ENCODE measurements around the gene TTC29. TPM values are rescaled to one million over a fixed set of nuclear protein-coding genes. Genes with fewer than 3 reads are reported as not detected.
"Not testable (repeated sequence)": the region's sequence is repeated elsewhere in the genome, so short reads cannot be mapped to it uniquely, and the experiment has no call there.

Gene TTC29
- total RNA-seq, 2 experiments from 2014 or later: not detected

GRCh38 chr4:146835096-146835495, 110.6 kb downstream of the TTC29 start:
- Histone ChIP-seq H3K9me3 (ENCODE audit: low read length) (no peaks in the 10 kb centered on the region), H4K20me1 (ENCODE audit: insufficient read depth, low read length) (no peaks in the 10 kb centered on the region), H3K4me2 (ENCODE audit: low read length) (no peak overlapping the region), H3K36me3 (ENCODE audit: insufficient read depth, low read length) (no peaks in the 10 kb centered on the region), H3K9me2 (ENCODE audit: insufficient read depth, low read length) (no peaks in the 10 kb centered on the region), H3K79me2 (ENCODE audit: insufficient read depth, low read depth, low read length) (no peaks in the 10 kb centered on the region), H2AFZ (ENCODE audit: low read length) (no peak overlapping the region), H3K4me3 (ENCODE audit: low read depth, low read length, poor library complexity, severe bottlenecking) (no peak overlapping the region), H3K27ac (ENCODE audit: low read depth, low read length, poor library complexity, severe bottlenecking) (no peak overlapping the region), H3K4me1 (ENCODE audit: insufficient read depth, low read length, poor library complexity, severe bottlenecking) (no peaks in the 10 kb centered on the region)
- POLR2A ChIA-PET: no interaction called here
- TF ChIP-seq CTCF (conservative IDR thresholded peaks at IDR 0.05; ENCODE audit: low read length): no peak
- no peak for TF ChIP-seq EZH2phosphoT487 (IDR thresholded peaks at IDR 0.05; ENCODE audit: borderline replicate concordance, low read depth, low read length)
- BruUV-seq (replicated peaks): no TSS peak
- CTCF ChIA-PET (ENCODE audit: unreplicated experiment): no interaction called here
- DNase-seq (ENCODE audit: low spot score): no peak
- intact Hi-C loops (cut with micrococcal nuclease; ENCODE audit: unreplicated experiment): no loop called here

- no peaks in the 10 kb centered on the region for H4K20me1 ChIP-seq (ENCODE audit: insufficient read depth, low read length)
- no TSS peak for BruUV-seq (replicated peaks)
- H2AFZ ChIP-seq (ENCODE audit: low read length): no peak overlapping the region
- H3K9me3 ChIP-seq (ENCODE audit: low read length): no peaks in the 10 kb centered on the region
- no peak for DNase-seq (ENCODE audit: low spot score)
- TF ChIP-seq CTCF (conservative IDR thresholded peaks at IDR 0.05; ENCODE audit: low read length) (no peak), EZH2phosphoT487 (IDR thresholded peaks at IDR 0.05; ENCODE audit: borderline replicate concordance, low read depth, low read length) (no peak)
- no peaks in the 10 kb centered on the region for H3K36me3 ChIP-seq (ENCODE audit: insufficient read depth, low read length)
- H3K4me1 ChIP-seq (ENCODE audit: insufficient read depth, low read length, poor library complexity, severe bottlenecking): no peaks in the 10 kb centered on the region
- H3K9me2 ChIP-seq (ENCODE audit: insufficient read depth, low read length): no peaks in the 10 kb centered on the region
- no peak overlapping the region for H3K4me3 ChIP-seq (ENCODE audit: low read depth, low read length, poor library complexity, severe bottlenecking)
- no peaks in the 10 kb centered on the region for H3K79me2 ChIP-seq (ENCODE audit: insufficient read depth, low read depth, low read length)
- no peak overlapping the region for H3K4me2 ChIP-seq (ENCODE audit: low read length)
- ChIA-PET POLR2A (no interaction called here), CTCF (ENCODE audit: unreplicated experiment) (no interaction called here)
- intact Hi-C loops (cut with micrococcal nuclease; ENCODE audit: unreplicated experiment): no loop called here
- H3K27ac ChIP-seq (ENCODE audit: low read depth, low read length, poor library complexity, severe bottlenecking): no peak overlapping the region
These were observed 111.2 kb downstream of the TTC29 start for GRCh38 chr4:146834263-146835034.

- Histone ChIP-seq H3K9me2 (ENCODE audit: insufficient read depth, low read length) (no peaks in the 10 kb centered on the region), H3K4me2 (ENCODE audit: low read length) (no peak overlapping the region), H3K36me3 (ENCODE audit: insufficient read depth, low read length) (no peaks in the 10 kb centered on the region), H3K9me3 (ENCODE audit: low read length) (no peaks in the 10 kb centered on the region), H3K79me2 (ENCODE audit: insufficient read depth, low read depth, low read length) (no peaks in the 10 kb centered on the region), H2AFZ (ENCODE audit: low read length) (no peak overlapping the region), H3K4me1 (ENCODE audit: insufficient read depth, low read length, poor library complexity, severe bottlenecking) (no peaks in the 10 kb centered on the region), H3K4me3 (ENCODE audit: low read depth, low read length, poor library complexity, severe bottlenecking) (no peak overlapping the region), H4K20me1 (ENCODE audit: insufficient read depth, low read length) (no peaks in the 10 kb centered on the region), H3K27ac (ENCODE audit: low read depth, low read length, poor library complexity, severe bottlenecking) (no peak overlapping the region)
- no TSS peak for BruUV-seq (replicated peaks)
- ChIA-PET CTCF (ENCODE audit: unreplicated experiment) (no interaction called here), POLR2A (no interaction called here)
- no peak for DNase-seq (ENCODE audit: low spot score)
- TF ChIP-seq CTCF (conservative IDR thresholded peaks at IDR 0.05; ENCODE audit: low read length) (no peak), EZH2phosphoT487 (IDR thresholded peaks at IDR 0.05; ENCODE audit: borderline replicate concordance, low read depth, low read length) (no peak)
- intact Hi-C loops (cut with micrococcal nuclease; ENCODE audit: unreplicated experiment): no loop called here
These were observed 112.1 kb downstream of the TTC29 start for GRCh38 chr4:146833530-146833929.

- H3K79me2 ChIP-seq (ENCODE audit: insufficient read depth, low read depth, low read length); H3K4me2 ChIP-seq (ENCODE audit: low read length); H3K4me1 ChIP-seq (ENCODE audit: insufficient read depth, low read length, poor library complexity, severe bottlenecking); H3K9me2 ChIP-seq (ENCODE audit: insufficient read depth, low read length); DNase-seq (ENCODE audit: low spot score); CTCF ChIA-PET (ENCODE audit: unreplicated experiment); H2AFZ ChIP-seq (ENCODE audit: low read length); H3K9me3 ChIP-seq (ENCODE audit: low read length); BruUV-seq (replicated peaks); POLR2A ChIA-PET; H3K4me3 ChIP-seq (ENCODE audit: low read depth, low read length, poor library complexity, severe bottlenecking); H3K36me3 ChIP-seq (ENCODE audit: insufficient read depth, low read length); H3K27ac ChIP-seq (ENCODE audit: low read depth, low read length, poor library complexity, severe bottlenecking); intact Hi-C loops (cut with micrococcal nuclease; ENCODE audit: unreplicated experiment); H4K20me1 ChIP-seq (ENCODE audit: insufficient read depth, low read length): not testable (repeated sequence)
These were observed 122.7 kb downstream of the TTC29 start for GRCh38 chr4:146822980-146823379.
